K562 treated with DMSO at 1 percent for 48 hours (cell line): Measurements from ENCODE around the gene DDIT3. TPM values are rescaled to one million over a fixed set of nuclear protein-coding genes. Genes with fewer than 3 reads are reported as not detected.

Source experiments
- total RNA-seq: library from RNA; unstranded; fragments of 300-600 nt; gene quantifications from 2 replicates; pipeline ENCODE4 v1.2.3, GENCODE V29; 2022; ENCODE audit warnings: low replicate concordance; ENCODE audit errors: extremely low read depth

The DDIT3 gene, protein sequence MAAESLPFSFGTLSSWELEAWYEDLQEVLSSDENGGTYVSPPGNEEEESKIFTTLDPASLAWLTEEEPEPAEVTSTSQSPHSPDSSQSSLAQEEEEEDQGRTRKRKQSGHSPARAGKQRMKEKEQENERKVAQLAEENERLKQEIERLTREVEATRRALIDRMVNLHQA
- not detected in 2 replicates for total RNA-seq

GRCh38 chr12:57520053-57520818 lies at the start of gene DDIT3:
TSS of gene DDIT3 (minus strand) at chr12:57520514. CDS start at chr12:57517406, 3,108 bp downstream.

GRCh38 chr12:57549909-57550640 lies 29.8 kb upstream of the DDIT3 start, which contains the start of gene KIF5A:
TSS of gene KIF5A (plus strand) at chr12:57550044. CDS start at chr12:57550272, 228 bp downstream.

GRCh38 chr12:57546438-57547287 lies 26.3 kb upstream of the DDIT3 start, which contains the start of gene DCTN2:
TSS of gene DCTN2 (minus strand) at chr12:57547192. CDS start at chr12:57547063, 129 bp downstream.

DNA sequence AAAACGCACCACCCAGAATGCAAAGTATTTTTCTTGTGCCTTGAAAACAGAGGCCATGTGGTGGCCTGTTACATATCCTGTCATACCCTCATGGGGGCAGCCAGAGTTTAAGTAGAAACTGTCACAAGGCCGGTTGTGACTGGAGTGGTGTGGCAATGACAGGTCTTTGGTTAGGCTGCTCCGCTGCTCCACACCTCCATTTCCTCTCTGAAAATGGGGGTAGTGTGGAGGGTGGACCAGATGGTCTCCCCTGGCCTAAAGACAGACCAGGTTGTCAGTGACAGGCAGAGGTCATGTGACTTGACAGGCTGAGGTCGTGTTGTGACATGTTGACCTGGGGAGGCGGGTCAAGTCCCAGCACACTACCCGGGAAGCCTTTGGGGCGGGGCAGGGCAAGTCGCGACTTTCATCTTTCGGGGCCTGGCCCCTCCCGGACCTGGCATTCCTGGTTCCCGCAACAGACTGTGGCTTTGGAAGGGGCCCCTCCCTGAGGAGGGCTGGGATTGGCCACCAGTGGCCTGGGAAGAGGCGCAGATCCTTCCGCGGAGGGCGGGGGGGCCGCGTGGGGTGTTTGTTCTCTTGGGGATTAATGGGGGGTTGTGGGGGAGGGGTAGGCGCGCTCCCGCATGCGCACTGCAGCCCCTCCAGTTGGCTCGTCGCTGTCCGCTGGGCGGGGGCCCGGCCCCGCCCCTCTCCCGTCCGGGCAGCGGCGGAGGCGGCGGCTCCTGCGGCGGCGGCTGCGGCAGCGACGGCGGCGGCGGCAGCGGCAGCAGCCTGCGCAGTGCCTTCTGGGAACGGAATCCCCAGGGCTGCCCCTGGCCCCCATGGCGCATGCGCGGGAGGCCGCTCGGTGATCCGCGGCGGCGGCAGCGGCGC lies 1.9 kb upstream of the DDIT3 start, which contains the start of gene MBD6:
Gene MBD6 (plus strand): TSS at position 814 of the 876 bp plus-strand sequence. CDS start 1,480 bp downstream, outside the sequence.

DNA sequence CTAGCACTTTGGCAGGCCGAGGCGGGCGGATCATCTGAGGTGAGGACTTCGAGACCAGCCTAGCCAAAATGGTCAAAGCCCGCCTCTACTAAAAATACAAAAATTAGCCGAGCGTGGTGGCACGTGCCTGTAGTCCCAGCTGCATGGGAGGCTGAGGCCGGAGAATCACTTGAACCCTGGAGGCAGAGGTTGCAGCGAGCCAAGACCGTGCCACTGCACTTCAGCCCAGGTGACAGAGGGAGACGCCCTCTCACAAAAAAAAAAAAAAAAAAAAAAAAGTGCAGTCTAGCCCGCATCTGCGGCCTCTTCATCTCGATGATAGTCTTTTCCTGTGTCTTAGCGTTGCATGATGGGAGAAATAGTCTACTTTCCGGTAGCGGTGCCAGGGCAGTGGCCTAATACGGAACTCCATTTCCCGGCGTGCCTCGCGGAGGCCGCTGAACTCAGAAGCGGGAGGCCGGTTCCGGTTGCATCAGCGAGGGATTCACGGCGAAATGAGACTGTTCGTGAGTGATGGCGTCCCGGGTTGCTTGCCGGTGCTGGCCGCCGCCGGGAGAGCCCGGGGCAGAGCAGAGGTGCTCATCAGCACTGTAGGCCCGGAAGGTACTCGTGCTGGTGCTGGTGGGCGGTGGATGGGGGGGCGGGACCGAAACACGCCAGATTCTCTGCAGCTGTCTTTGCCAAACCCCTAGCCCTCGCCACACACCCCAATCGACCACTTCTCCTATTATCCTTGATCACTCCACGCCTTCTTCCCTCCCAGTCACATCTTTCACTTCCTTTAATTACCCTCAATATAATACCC lies 32.5 kb downstream of the DDIT3 start, which contains the start of gene MARS1:
Gene MARS1 (plus strand): TSS at position 472 of the 805 bp plus-strand sequence. CDS start 23 bp downstream, at position 495.

GRCh38 chr12:57479376-57480115 lies 40.8 kb downstream of the DDIT3 start, which contains the start of gene ARHGAP9:
TSS of gene ARHGAP9 (minus strand) at chr12:57479866. CDS start at chr12:57479406, 460 bp downstream.

Other genes starting within 250 kb of the DDIT3 start
- not detected in 2 replicates for gene R3HDM2, start 89.5 kb downstream of the DDIT3 start, total RNA-seq
- gene INHBC, start 85.7 kb downstream of the DDIT3 start, total RNA-seq: not detected in 2 replicates
- gene INHBE, start 65.2 kb downstream of the DDIT3 start, total RNA-seq: not detected in 2 replicates
- not detected in 2 replicates for gene GLI1, start 60.7 kb downstream of the DDIT3 start, total RNA-seq
- gene ARHGAP9, start 40.6 kb downstream of the DDIT3 start, total RNA-seq: not detected in 2 replicates
- gene MARS1, start 32.4 kb downstream of the DDIT3 start, total RNA-seq: 1,111 TPM in 1 of 2 replicates, not detected in the other
- not detected in 2 replicates for gene MBD6, start 2.3 kb upstream of the DDIT3 start, total RNA-seq
- 249 TPM in 1 of 2 replicates, not detected in the other for gene DCTN2, start 26.7 kb upstream of the DDIT3 start, total RNA-seq
- not detected in 2 replicates for gene KIF5A, start 29.5 kb upstream of the DDIT3 start, total RNA-seq
- gene PIP4K2C, start 70.7 kb upstream of the DDIT3 start, total RNA-seq: not detected in 2 replicates
- gene DTX3, start 84.3 kb upstream of the DDIT3 start, total RNA-seq: not detected in 2 replicates
- gene ARHGEF25, start 90.9 kb upstream of the DDIT3 start, total RNA-seq: not detected in 2 replicates
- not detected in 2 replicates for gene B4GALNT1, start 112.7 kb upstream of the DDIT3 start, total RNA-seq
- gene OS9, start 173.6 kb upstream of the DDIT3 start, total RNA-seq: 921 TPM in 1 of 2 replicates, not detected in the other
- gene AGAP2, start 218.2 kb upstream of the DDIT3 start, total RNA-seq: not detected in 2 replicates
- not detected in 2 replicates for gene TSPAN31, start 224.5 kb upstream of the DDIT3 start, total RNA-seq
- gene CDK4, start 231.8 kb upstream of the DDIT3 start, total RNA-seq: not detected in 2 replicates
- not detected in 2 replicates for gene MARCHF9, start 234.6 kb upstream of the DDIT3 start, total RNA-seq
- not detected in 2 replicates for gene CYP27B1, start 246.6 kb upstream of the DDIT3 start, total RNA-seq